Tibial artery (tissue), 4 donors: Measurements from ENCODE around the gene SSTR1.

Experiments
- DNase-seq, 2 donors: peaks; one replicate each; pipeline ENCODE4 v3.0.0-alpha.2; 2019
- H3K27ac ChIP-seq, 2 donors: fragments of 200-600 bp; sonication (generic) in 1 of 2; 1 replicate in 1 of 2; 2 replicates in 1 of 2; pipeline ENCODE4 v1.5.1; 2018 to 2019; ENCODE audit warnings: mild to moderate bottlenecking in 1 of 2
- H3K27me3 ChIP-seq, 2 donors: fragments of 200-600 bp; sonication (generic) in 1 of 2; one replicate each; pipeline versions ENCODE4 v1.5.1 to v1.6.0; 2016 to 2019
- H3K36me3 ChIP-seq, 3 donors: fragments of 200-600 bp; sonication (generic) in 2 of 3; one replicate each; pipeline ENCODE4 v1.5.1; 2016 to 2019; ENCODE audit warnings: mild to moderate bottlenecking in 2 of 3
- H3K4me1 ChIP-seq, 4 donors: fragments of 200-600 bp; sonication (generic) in 2 of 4; 1 replicate in 3 of 4; 2 replicates in 1 of 4; pipeline ENCODE4 v1.5.1; 2016 to 2019
- H3K4me3 ChIP-seq, 2 donors: fragments of 200-600 bp; sonication (generic) in 1 of 2; 1 replicate in 1 of 2; 2 replicates in 1 of 2; pipeline ENCODE4 v1.5.1; 2018 to 2019; ENCODE audit warnings: mild to moderate bottlenecking in 2 of 2
- H3K9me3 ChIP-seq, 3 donors: fragments of 200-600 bp; sonication (generic) in 1 of 3; one replicate each; pipeline ENCODE4 v1.5.1; 2016 to 2019
- intact Hi-C: fragments of 100-400 bp; cut with DNase I; formaldehyde crosslinking; loops from one replicate; pipeline ENCODE4 v1.15.0; 2023; ENCODE audit warnings: low total_unique reads
- TF ChIP-seq, protein P1 (sequence below), 2 experiments: fragments of 200-600 bp in 1 of 2; fragments of 450-650 bp in 1 of 2; IDR thresholded peaks; one replicate each; pipeline ENCODE4 v1.5.1; 2017 to 2019; ENCODE audit warnings: antibody characterized with exemption in 2 of 2, mild to moderate bottlenecking in 1 of 2, moderate library complexity in 1 of 2

SSTR1 gene

DNA sequence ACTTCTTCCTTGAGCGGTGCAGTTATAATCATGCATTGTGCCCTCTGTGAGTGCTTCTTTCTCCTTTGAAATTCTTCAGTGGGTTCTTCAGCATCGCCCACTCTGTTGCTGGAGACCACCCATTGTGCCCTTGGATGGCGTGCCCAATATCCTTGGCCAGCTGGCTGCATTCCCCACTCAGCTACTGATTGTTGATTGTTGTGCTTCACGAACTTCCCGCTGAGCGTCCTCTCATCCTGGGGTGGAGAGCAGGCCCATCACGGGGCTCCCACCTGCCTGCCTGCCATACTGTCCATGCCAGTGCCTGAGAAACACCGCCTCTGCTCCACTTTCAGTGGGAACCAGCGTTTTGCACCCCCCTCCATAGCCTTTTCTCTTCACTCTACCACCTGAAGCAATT is 8.6 kb upstream of the SSTR1 start:
- no peaks in the 10 kb centered on the region for H3K36me3 ChIP-seq
- DNase-seq, result no peak
- TF ChIP-seq, protein P1, sequence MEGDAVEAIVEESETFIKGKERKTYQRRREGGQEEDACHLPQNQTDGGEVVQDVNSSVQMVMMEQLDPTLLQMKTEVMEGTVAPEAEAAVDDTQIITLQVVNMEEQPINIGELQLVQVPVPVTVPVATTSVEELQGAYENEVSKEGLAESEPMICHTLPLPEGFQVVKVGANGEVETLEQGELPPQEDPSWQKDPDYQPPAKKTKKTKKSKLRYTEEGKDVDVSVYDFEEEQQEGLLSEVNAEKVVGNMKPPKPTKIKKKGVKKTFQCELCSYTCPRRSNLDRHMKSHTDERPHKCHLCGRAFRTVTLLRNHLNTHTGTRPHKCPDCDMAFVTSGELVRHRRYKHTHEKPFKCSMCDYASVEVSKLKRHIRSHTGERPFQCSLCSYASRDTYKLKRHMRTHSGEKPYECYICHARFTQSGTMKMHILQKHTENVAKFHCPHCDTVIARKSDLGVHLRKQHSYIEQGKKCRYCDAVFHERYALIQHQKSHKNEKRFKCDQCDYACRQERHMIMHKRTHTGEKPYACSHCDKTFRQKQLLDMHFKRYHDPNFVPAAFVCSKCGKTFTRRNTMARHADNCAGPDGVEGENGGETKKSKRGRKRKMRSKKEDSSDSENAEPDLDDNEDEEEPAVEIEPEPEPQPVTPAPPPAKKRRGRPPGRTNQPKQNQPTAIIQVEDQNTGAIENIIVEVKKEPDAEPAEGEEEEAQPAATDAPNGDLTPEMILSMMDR (IDR thresholded peaks at IDR 0.05), result no peak
- H3K4me3 ChIP-seq, result no peak overlapping the region
- H3K9me3 ChIP-seq, result no peaks in the 10 kb centered on the region
- H3K27me3 ChIP-seq, result no peaks in the 10 kb centered on the region
- H3K4me1 ChIP-seq, result peaks cover 0 to 2% (median 0%) of the 10 kb centered on the region in 4 donors
- intact Hi-C loops, result loop anchor here (5.0 kb wide), 1 partner anchor 212 kb away; no protein-coding TSS in a partner anchor
- no peak overlapping the region for H3K27ac ChIP-seq

- no peak for DNase-seq
- no peak overlapping the region for H3K27ac ChIP-seq
- no peaks in the 10 kb centered on the region for H3K9me3 ChIP-seq
- H3K4me1 ChIP-seq, result peaks cover 0 to 2% (median 0%) of the 10 kb centered on the region in 4 donors
- H3K36me3 ChIP-seq, result no peaks in the 10 kb centered on the region
- intact Hi-C loops, result loop anchor here (5.0 kb wide), 1 partner anchor 212 kb away; no protein-coding TSS in a partner anchor
- H3K27me3 ChIP-seq, result no peaks in the 10 kb centered on the region
- TF ChIP-seq, protein P1 (IDR thresholded peaks at IDR 0.05), result no peak
- no peak overlapping the region for H3K4me3 ChIP-seq
Measured at GRCh38 chr14:38199739-38200138, 8.0 kb upstream of the SSTR1 start.

- intact Hi-C loops, result no loop called here
- Histone ChIP-seq H3K27ac (no peak overlapping the region), H3K27me3 (no peaks in the 10 kb centered on the region), H3K36me3 (no peaks in the 10 kb centered on the region), H3K9me3 (no peaks in the 10 kb centered on the region), H3K4me1 (peaks cover 0 to 2% (median 0%) of the 10 kb centered on the region in 4 donors), H3K4me3 (no peak overlapping the region)
- TF ChIP-seq, protein P1 (IDR thresholded peaks at IDR 0.05), result no peak
- DNase-seq, result no peak
Measured at GRCh38 chr14:38201137-38201828, 6.4 kb upstream of the SSTR1 start.

DNA sequence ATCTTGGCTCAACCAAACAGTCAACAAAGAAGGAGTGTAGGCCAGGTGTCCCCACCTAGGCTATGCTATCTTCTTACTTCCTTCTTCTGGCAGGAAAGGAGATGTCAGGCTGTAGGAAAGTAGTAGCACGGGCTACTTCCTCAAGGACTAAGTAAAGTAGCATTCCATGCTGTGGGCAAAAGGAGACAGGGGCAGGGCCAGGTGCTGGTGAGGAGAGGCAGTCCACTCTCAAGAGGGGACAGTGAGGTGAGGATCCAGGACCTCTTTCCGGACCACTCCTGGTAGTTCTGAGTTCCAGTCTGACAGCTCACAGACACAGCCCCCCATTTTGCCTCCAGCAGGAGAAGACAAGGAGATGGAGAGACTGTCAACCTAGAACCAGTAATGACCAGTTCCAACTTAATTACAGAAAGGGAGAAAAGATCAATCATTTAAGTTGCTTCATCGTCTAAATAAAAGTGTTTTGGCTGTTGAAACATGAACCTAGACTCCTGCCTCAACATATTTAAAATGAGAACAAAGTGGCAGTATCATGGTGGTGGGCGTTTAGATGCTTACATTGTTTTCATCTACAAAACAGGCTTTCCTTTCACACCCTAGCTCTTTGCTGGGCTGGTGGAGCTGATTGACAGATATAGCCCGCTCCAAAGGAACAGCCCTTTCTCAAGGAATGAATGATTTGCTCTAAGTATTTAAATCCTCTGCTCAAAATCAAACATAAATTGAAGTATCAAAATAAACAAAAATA is 5.1 kb upstream of the SSTR1 start:
- intact Hi-C loops, result no loop called here
- peaks cover 0 to 4% (median 2%) of the 10 kb centered on the region in 4 donors for H3K4me1 ChIP-seq
- TF ChIP-seq, protein P1 (IDR thresholded peaks at IDR 0.05), result no peak
- no peak overlapping the region for H3K27ac ChIP-seq
- no peaks in the 10 kb centered on the region for H3K9me3 ChIP-seq
- no peaks in the 10 kb centered on the region for H3K36me3 ChIP-seq
- no peak for DNase-seq
- H3K4me3 ChIP-seq, result no peak overlapping the region
- no peaks in the 10 kb centered on the region for H3K27me3 ChIP-seq

DNA sequence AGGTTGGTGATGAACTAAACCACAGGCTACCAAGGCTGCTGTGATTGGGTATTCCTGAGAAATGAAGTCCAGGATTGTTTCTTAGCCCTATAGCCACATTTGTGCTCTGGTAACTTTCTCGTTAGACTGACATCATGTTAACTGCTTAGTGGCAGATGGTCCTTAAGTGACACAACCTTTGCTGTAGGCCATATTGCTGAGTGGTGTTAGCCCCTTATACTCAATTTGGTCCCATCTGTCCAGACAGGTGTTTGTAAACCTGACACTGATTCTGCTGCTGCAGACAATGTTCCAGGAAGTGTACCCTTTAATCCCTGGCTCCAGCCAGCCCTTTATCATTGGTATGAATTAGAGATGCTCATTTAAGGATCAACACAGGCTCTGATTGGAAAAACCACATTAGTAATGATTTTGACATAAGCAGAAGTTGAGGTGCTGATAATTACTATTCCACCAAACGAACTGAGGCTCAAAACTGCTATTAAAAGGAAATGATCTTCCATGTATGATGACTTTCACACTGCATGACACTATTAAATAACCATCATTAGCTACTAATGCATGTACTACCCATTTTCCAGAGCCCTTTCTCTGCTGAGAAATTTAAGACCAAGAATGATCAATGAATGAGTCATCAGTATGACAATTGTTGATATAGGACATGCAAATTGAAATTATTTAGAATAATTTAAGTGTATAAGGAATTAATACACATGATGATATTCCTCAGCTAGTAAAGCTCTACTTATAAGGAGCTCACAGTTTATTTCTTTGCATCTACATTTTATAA is 3.6 kb upstream of the SSTR1 start:
- intact Hi-C loops, result no loop called here

More for the DNA sequence above, 3.6 kb upstream of the SSTR1 start:
- Histone ChIP-seq H3K4me3 (no peak overlapping the region), H3K36me3 (no peaks in the 10 kb centered on the region), H3K9me3 (no peaks in the 10 kb centered on the region), H3K27me3 (peaks cover 0 to 10% of the 10 kb centered on the region in 2 donors), H3K4me1 (peaks cover 0 to 19% (median 16%) of the 10 kb centered on the region in 4 donors), H3K27ac (no peak overlapping the region)
- no peak for DNase-seq
- TF ChIP-seq, protein P1 (IDR thresholded peaks at IDR 0.05), result no peak
